GM21447 (cell line): ENCODE results near the gene AVPR2.

Experiments used
- ATAC-seq: cut with Tn5 transposase; IDR thresholded peaks from one replicate; pipeline ENCODE4 v1.9.1; 2021; ENCODE audit not compliant: unreplicated experiment

AVPR2 gene

GRCh38 chrX:153948847-153949805, 44.7 kb downstream of the AVPR2 start:
- no peak for ATAC-seq

- no peak for ATAC-seq
Measured at GRCh38 chrX:153950127-153950526, 45.7 kb downstream of the AVPR2 start.

- no peak for ATAC-seq
Measured at GRCh38 chrX:153951683-153952372, 47.4 kb downstream of the AVPR2 start.

- no peak for ATAC-seq
Measured at GRCh38 chrX:153952373-153953026, 48.0 kb downstream of the AVPR2 start.

- ATAC-seq = no peak
Measured at GRCh38 chrX:153953342-153953830, 48.9 kb downstream of the AVPR2 start.

- no peak for ATAC-seq
Measured at GRCh38 chrX:153953892-153954557, 49.6 kb downstream of the AVPR2 start.

- no peak for ATAC-seq
Measured at GRCh38 chrX:153954558-153955227, 50.2 kb downstream of the AVPR2 start.

- ATAC-seq = no peak
Measured at GRCh38 chrX:153955228-153955732, 50.8 kb downstream of the AVPR2 start.

GRCh38 chrX:153956044-153956907, 51.8 kb downstream of the AVPR2 start:
- ATAC-seq = no peak
